HepG2 (cell line): ENCODE results near the gene ENSA. TPM values are rescaled to one million over a fixed set of nuclear protein-coding genes. Genes with fewer than 3 reads are reported as not detected.

Source experiments
- AGO2 ChIP-seq: fragments of 200-400 bp; formaldehyde crosslinking; optimal IDR thresholded peaks from 2 replicates; pipeline ENCODE3; 2017; ENCODE audit warnings: mild to moderate bottlenecking, low read depth, low read length, moderate library complexity
- BORCS8-MEF2B ChIP-seq: sonication (generic); formaldehyde crosslinking; IDR thresholded peaks from 2 replicates; pipeline ENCODE4 v1.8.0; 2022; ENCODE audit warnings: mild to moderate bottlenecking, missing genetic modification reagents
- CBX1 ChIP-seq: IDR thresholded peaks from one replicate; pipeline ENCODE4 v1.6.1; 2016; ENCODE audit warnings: antibody characterized with exemption, low read depth
- CEBPB ChIP-seq: IDR thresholded peaks from 2 replicates; pipeline ENCODE4 v1.6.1; 2011; ENCODE audit warnings: low read depth, low read length, improper control_type of control experiment, borderline replicate concordance
- ELF4 ChIP-seq: sonication (generic); formaldehyde crosslinking; IDR thresholded peaks from 2 replicates; pipeline ENCODE4 v1.5.0; 2020; ENCODE audit warnings: missing genetic modification reagents, mild to moderate bottlenecking, moderate library complexity, borderline replicate concordance
- EP300 ChIP-seq, 3 experiments: sonication (generic) in 1 of 3; formaldehyde crosslinking in 1 of 3; IDR thresholded peaks; 2 replicates each; pipeline versions ENCODE4 v1.5.1 to v1.6.1; 2011 to 2020; ENCODE audit warnings: low read depth in 2 of 3, low read length in 2 of 3, borderline replicate concordance in 1 of 3, improper control_type of control experiment in 1 of 3, mild to moderate bottlenecking in 1 of 3, missing genetic modification reagents in 1 of 3, moderate library complexity in 1 of 3
- GATAD2A ChIP-seq: IDR thresholded peaks from 2 replicates; pipeline ENCODE4 v1.6.1; 2016
- MYPOP ChIP-seq: sonication (generic); formaldehyde crosslinking; IDR thresholded peaks from 2 replicates; pipeline ENCODE4 v1.8.1; 2023; ENCODE audit warnings: mild to moderate bottlenecking, moderate library complexity, missing genetic modification reagents
- NAIF1 ChIP-seq: sonication (generic); formaldehyde crosslinking; IDR thresholded peaks from 2 replicates; pipeline ENCODE4 v1.5.0; 2020; ENCODE audit warnings: mild to moderate bottlenecking, missing genetic modification reagents, borderline replicate concordance
- RARA ChIP-seq: IDR thresholded peaks from 2 replicates; pipeline ENCODE4 v1.6.1; 2016; ENCODE audit warnings: missing genetic modification reagents, missing compliant biosample characterization
- RERE ChIP-seq: IDR thresholded peaks from 2 replicates; pipeline ENCODE4 v1.6.1; 2016; ENCODE audit warnings: low read depth, missing genetic modification reagents, missing compliant biosample characterization
- RFX1 ChIP-seq: fragments of 450-650 bp; IDR thresholded peaks from 2 replicates; pipeline ENCODE4 v1.6.1; 2017
- SMAD3 ChIP-seq: sonication (generic); formaldehyde crosslinking; IDR thresholded peaks from 2 replicates; pipeline ENCODE4 v1.4.0; 2020; ENCODE audit warnings: missing genetic modification reagents
- ZBTB25 ChIP-seq: IDR thresholded peaks from 2 replicates; pipeline ENCODE4 v1.6.1; 2018; ENCODE audit warnings: missing genetic modification reagents
- ZFYVE20 ChIP-seq: sonication (generic); formaldehyde crosslinking; IDR thresholded peaks from 2 replicates; pipeline ENCODE4 v1.8.0; 2023; ENCODE audit warnings: low read depth, mild to moderate bottlenecking, moderate library complexity, missing genetic modification reagents, borderline replicate concordance
- ZNF552 ChIP-seq: sonication (generic); formaldehyde crosslinking; IDR thresholded peaks from 2 replicates; pipeline ENCODE4 v1.9.0; 2022; ENCODE audit warnings: missing genetic modification reagents, mild to moderate bottlenecking, borderline replicate concordance
- ZNF569 ChIP-seq: sonication (generic); formaldehyde crosslinking; IDR thresholded peaks from 2 replicates; pipeline ENCODE4 v1.5.0; 2020; ENCODE audit warnings: mild to moderate bottlenecking, missing genetic modification reagents, moderate library complexity, borderline replicate concordance
- ZNF670 ChIP-seq: sonication (generic); formaldehyde crosslinking; IDR thresholded peaks from 2 replicates; pipeline ENCODE4 v1.8.0; 2022; ENCODE audit warnings: mild to moderate bottlenecking, missing genetic modification reagents, borderline replicate concordance
- ZNF749 ChIP-seq: sonication (generic); formaldehyde crosslinking; IDR thresholded peaks from 2 replicates; pipeline ENCODE4 v1.8.0; 2022; ENCODE audit warnings: mild to moderate bottlenecking, missing genetic modification reagents, moderate library complexity, borderline replicate concordance
- polyA plus RNA-seq, 8 experiments: library from polyadenylated mRNA; depleted of rRNA in 3 of 8; stranded (reverse) in 7 of 8; unstranded in 1 of 8; fragments of >200 nt; fragmentation: Illumina TruSeq in 4 of 8; extraction: Trizol in 4 of 8; gene quantifications; 2 replicates each; pipeline versions ENCODE4 v1.2.1 to v1.2.3, GENCODE V29; 2011 to 2016; ENCODE audit warnings: low read depth in 4 of 8, missing spikeins in 1 of 8, mixed read lengths in 1 of 8; ENCODE audit not compliant: insufficient read depth in 1 of 8
- total RNA-seq, 5 experiments: library from RNA; depleted of rRNA; stranded (reverse); fragments of >200 nt; fragmentation: Illumina TruSeq; extraction: Trizol; gene quantifications; 2 replicates each; pipeline ENCODE4 v1.2.3, GENCODE V29; 2016; ENCODE audit warnings: low read depth in 1 of 5

ENSA gene
- total and polyA plus RNA-seq, 2 of the 13 experiments (the other 11 are each of a cell fraction or from before 2014, with no cell fraction given), result 54.5 to 111 TPM

DNA sequence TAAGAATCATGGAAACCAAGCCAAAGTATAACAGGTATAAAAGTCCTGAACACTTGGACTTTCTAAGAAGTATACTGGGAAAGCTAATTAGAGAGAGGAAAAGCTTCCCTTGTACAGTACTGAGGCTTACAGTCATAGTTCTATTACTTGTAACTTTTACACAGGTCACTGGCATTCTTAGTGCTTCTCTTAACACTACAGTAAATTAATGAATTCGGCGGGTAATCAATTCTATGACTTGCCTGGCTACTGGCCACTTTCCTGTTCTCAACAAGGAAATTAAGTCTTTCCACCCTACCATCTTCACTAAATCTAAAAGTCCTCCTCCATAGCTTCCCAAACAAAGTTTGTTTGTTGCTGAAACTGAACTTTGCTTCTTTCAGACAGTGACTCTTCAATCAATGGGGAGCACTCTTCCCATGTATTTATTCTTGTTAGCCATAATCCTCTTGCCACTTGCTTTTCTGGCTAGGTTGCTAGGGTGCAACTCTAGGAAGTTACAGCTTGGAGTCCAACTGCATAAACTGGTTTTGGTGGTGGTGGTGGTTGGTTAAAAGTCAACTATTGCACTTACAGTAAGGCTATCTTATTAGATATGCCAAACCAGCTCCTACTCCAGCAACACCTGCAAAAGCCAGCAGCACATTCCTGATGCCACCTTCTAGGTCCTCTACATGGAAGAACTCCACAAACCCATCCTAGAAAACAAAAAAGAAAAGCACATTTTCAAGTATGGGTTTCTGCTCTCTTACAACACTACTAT is 52.4 kb downstream of the ENSA start (continued):
- TF ChIP-seq NAIF1, result no peak
- no peak for TF ChIP-seq CEBPB
- no peak for TF ChIP-seq ZNF569 (CRISPR knock-in tag)
- no peak for TF ChIP-seq ZNF749
- peak; percentile 5 for TF ChIP-seq AGO2
- no peak for TF ChIP-seq ZNF670 (CRISPR knock-in tag)
- TF ChIP-seq MYPOP, result no peak
- TF ChIP-seq RFX1, result no peak
- 0 out of 2 replicates have a peak, but pooled peaks have one; percentile 27 for TF ChIP-seq GATAD2A (CRISPR knock-in tag)
- TF ChIP-seq ZBTB25 (CRISPR knock-in tag), result no peak
- TF ChIP-seq RERE, result no peak
- no peak for TF ChIP-seq ZNF552 (CRISPR knock-in tag)
- 0 out of 2 replicates have a peak, but pooled peaks have one; percentile 37 for TF ChIP-seq ELF4 (CRISPR knock-in tag)
- TF ChIP-seq ZFYVE20 (CRISPR knock-in tag), result no peak
- no peak for TF ChIP-seq SMAD3 (CRISPR knock-in tag)
- TF ChIP-seq RARA, result no peak
- TF ChIP-seq CBX1, result no peak
- peak in 1 of 2 experiments; percentile 22; a peak in 1 of 4 replicates for TF ChIP-seq EP300 (IDR thresholded peaks at IDR 0.05; ENCODE audit: low read depth in 2 of 2, low read length in 2 of 2)
- no peak for TF ChIP-seq EP300 (CRISPR knock-in tag; IDR thresholded peaks at IDR 0.05; ENCODE audit: borderline replicate concordance)
- TF ChIP-seq BORCS8-MEF2B (CRISPR knock-in tag), result no peak
